ENCODE measurements around the gene CELF4.

CELF4 gene

DNA sequence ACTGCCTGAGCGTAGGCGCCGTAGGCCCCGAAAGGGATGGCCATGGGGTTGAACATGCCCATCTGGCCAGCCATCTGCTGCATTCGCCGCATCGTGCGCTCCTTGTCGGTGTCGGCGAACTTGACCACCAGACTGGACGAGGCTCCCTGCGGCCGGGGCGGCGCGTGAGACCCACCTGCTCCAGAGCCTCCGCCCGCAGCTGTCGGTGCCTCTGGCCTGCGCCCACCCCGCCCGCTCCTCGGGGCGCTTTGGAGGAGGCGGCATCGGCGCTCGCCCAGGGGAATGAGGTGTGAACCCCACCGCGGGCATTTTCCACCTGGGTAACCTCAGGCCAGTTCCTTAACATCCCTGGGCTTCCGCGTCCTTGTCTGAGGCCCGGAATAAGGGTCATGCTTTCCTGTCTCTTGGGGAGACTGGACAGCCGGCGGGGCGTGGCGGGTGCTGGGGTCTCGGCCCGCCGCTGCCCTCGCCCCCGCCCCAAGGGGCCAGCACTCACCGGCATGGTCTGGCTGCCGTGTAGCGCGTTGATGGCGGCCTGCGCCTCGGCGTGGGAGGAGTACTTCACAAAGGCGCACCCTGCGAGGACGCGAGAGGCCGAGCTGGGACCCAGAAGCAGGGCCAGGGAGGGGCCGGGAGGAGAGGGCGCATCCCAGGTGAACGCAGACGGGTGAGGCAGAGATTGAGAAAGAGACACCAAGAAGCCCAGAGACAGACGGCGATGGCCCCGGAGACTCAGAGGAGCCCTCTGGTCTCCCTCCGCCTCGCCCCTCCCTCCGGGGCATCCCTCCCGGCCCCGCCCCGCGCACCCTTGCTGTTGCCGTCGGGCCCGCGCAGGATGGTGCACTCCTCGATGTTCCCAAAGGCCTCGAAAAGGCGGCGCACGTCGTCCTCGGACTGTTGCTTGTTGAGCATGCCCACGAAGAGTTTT is 291.0 kb downstream of the CELF4 start:
- DNase-seq, result no peak

GRCh38 chr18:37272841-37273240 is 292.8 kb downstream of the CELF4 start:
- no peak for DNase-seq

- DNase-seq, result no peak
Measured at GRCh38 chr18:37272226-37272625, 293.4 kb downstream of the CELF4 start.

- no peak for DNase-seq
Measured at GRCh38 chr18:37270666-37271052, 294.9 kb downstream of the CELF4 start.

DNA sequence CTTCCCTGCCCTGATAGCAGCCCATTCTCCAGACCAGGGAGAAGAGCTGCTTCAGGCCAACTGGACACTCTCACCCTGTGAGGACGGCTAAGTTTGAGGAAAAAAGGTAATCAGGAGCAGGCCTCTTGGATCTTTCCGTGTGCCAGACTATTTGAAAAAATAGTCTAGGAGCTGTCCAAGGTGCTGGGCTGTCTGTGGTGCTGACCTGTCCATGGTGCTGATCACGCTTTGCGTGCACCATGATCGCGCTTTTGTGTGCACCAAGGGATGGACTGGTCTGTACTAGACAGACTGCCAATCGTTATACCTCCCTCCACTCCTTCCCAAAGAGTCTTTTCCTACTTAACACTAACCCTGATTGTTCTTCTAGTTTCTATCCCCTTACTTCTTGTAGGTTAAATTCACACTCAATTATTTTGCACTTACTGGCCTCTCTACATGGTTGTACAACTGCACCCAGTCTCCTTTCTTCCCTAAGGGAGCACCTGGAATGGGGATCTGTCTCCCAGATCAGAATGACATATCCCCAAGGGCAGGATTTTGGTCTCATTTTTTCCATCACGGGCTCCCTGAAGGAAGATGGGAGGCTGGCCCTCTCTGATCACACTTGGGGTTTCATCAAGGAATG is 295.4 kb downstream of the CELF4 start:
- DNase-seq, result peak; percentile 78

GRCh38 chr18:37266290-37266689 is 299.3 kb downstream of the CELF4 start:
- DNase-seq, result peak; percentile 80

- DNase-seq, result no peak
Measured at GRCh38 chr18:37265382-37265781, 300.2 kb downstream of the CELF4 start.

DNA sequence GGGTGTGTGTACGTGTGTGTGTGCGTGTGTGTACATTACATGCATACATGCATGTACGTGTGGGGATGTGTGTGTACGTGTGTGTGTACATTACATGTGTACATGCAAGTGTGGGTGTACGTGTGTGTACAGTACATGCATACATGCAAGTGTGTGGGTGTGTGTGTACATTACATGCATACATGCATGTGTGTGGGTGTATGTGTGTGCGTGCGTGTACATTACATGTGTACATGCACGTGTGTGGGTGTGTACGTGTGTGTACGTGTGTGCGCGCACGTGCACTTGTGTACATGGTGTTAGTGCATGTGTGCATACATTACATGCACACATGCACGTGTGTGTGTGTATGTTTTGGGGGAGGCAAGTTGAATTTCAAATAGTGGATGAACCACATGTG is 300.6 kb downstream of the CELF4 start:
- DNase-seq, result no peak

GRCh38 chr18:37261988-37262387 is 303.6 kb downstream of the CELF4 start:
- DNase-seq, result no peak

DNA sequence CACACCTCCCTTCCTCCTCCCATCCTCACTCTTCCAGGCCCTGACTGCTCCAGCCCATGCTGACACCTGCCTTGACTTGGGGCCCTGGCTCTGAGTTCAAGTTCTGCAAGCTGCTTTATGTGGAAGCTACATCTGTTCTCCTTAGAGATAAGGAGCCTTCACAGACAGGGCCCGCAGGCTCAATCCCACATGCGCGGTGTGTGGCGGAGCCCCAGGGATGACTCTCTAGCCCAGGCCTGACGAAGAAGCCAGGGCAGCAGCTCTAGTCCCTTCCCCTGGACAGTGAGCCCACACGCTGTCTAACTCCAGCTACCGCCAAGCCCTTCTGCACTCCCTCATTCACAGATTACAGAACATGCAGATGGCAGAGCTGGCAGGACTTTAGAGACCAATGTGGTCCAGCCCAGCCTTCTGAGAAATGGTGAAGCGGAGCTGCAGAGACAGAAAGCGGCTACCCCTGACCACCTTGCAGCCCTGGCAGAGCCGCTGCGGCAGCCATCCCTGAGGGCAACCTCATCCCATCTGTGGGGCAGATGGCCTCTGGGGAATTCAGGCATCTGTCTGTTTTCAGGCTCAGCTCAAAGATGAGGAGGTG is 304.3 kb downstream of the CELF4 start:
- no peak for DNase-seq

GRCh38 chr18:37260367-37261093 is 305.1 kb downstream of the CELF4 start:
- no peak for DNase-seq

DNA sequence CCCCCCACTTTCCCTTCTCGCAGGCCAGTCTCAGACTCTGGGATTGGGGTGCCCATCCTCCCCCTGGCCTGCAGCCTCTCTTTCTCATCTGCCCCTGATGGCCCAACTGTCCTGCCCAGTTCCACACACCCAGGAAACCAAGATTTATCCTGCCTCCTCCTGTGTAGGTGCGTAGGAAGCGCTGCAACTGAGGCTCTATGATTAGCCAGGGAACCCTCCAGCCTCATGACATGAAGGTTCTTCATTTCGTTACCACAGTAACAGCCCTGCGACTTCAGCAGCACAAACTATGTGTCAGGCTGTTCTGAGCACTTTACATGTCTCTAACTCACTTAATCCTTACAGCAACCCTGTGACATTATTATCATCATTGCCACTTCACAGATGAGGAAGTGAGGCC is 305.9 kb downstream of the CELF4 start:
- DNase-seq, result no peak

DNA sequence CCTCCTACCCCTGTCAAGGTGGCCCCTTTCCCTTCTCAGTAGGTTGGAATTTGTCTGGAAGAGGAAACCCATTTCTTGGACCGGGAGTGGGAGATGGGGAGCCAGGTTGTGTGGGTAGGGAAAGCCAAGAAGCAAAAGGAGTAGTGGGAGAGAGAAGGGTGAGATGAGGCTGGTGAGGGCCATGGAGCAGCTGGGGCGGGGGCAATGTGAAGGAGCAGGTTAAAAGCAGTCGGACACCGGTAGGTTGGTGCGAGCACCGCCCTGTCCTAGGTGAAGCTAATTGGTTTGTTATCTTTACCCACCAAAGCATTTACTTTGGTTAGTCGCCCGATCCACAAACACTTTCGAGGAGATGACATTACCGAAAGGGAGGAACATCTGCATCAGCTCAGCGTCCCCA is 306.8 kb downstream of the CELF4 start:
- no peak for DNase-seq

DNA sequence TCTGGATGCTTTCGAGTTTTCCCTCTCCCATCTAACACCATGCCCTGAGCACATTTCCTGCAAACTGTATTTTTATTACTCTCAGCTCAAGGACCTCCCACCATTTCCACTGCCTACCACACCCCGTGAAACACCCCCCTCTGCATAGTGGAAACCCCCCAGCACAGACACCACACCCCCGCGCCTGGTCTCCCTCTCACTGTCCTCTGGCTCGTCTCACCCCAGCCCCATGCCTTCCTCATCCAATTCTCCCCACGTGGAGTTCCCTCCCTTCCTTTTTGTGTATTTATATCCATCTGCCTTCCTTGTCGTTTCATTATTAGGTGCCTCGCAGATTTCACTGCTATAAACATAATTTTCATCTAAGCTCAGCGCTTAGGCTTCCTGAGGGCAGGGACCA is 307.5 kb downstream of the CELF4 start:
- DNase-seq, result no peak

- no peak for DNase-seq
Measured at GRCh38 chr18:37254973-37255372, 310.6 kb downstream of the CELF4 start.

DNA sequence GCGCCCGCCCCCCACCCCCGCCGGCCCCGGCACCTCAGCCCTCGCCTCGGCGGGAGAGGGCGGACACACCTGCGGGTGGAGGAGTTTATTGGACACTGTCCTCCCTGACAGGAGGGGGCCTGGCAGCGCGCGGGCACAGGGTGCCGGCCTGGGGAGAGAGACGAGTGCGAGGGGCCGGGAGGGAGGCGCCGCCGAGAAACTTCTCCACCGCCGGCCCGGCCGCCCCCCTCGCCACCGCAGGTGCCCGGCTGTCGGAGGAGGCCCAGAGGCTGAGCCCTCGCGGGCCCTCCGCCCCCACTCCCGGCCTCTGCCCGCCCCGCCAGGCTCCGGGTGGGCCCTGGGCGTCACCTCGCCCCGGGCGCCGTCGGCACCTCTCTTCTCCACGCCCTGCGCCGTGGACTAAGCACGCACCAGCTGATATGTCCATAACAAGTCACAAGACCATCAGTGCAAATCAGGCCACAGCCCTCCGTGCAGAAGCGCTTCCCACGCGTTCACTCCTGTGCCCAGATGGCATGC is 311.3 kb downstream of the CELF4 start:
- DNase-seq, result no peak

DNA sequence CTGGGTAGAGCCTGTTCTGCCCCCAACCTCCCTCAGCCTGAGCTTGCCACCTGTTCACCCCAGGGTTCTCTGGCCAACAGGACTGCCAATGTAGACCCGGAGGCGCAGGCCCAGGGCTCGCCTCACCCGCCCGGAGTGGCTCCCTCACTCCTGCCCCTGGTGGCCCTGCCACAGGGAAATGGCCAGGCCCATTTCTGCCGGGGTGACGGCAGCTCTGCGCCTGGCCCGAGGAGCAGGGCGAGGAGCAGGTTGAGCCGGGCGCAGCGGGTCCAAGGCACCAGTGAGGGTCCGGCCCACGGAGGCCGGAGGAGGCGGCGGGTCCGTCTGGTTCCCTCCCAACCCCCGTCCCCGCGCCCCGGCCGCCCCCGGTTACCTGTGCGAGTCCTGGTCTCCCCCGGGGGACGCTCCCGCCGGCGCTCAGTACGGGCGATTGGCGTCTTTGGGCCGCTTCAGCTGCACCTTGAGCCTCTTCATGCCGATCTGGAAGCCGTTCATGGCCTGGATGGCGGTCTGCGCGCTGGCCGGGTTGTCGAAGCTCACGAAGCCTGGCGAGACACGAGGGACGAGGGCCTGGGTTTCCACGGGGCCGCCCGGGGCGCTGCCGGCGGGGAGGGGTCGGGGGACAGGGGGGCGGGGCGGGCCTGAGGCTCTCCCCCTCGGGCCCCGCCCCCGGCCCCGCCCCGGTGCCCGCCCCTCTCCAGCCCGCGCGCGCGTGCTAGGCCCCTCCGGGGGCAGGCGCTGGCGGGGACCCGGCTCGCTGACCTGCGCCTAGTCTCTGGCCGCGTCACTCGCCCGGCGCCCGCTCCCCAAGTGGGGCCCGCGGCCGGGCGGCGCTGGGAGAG is 312.0 kb downstream of the CELF4 start:
- peak; percentile 75 for DNase-seq

- no peak for DNase-seq
Measured at GRCh38 chr18:37252854-37253393, 312.7 kb downstream of the CELF4 start.

GRCh38 chr18:37252342-37252741 is 313.3 kb downstream of the CELF4 start:
- no peak for DNase-seq

DNA sequence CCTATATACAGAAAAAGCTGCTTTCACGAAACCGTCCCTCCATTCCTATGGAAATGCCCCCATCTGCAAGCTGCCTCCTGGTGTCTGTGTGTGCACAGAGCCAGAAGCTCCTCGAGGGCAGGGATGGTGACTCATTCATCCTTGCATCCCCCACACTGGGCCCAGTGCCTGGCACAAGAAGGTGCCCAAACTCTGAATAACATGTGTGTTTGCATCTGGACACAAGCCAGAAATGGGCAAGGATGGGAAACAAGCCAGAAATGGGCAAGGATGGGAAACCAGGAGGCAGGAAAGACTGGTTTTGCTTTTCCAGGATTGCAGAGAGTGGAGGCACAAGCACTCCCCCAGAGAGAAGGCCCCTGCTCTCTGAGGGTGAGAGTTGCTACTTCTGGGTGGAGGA is 313.9 kb downstream of the CELF4 start:
- DNase-seq, result no peak

DNA sequence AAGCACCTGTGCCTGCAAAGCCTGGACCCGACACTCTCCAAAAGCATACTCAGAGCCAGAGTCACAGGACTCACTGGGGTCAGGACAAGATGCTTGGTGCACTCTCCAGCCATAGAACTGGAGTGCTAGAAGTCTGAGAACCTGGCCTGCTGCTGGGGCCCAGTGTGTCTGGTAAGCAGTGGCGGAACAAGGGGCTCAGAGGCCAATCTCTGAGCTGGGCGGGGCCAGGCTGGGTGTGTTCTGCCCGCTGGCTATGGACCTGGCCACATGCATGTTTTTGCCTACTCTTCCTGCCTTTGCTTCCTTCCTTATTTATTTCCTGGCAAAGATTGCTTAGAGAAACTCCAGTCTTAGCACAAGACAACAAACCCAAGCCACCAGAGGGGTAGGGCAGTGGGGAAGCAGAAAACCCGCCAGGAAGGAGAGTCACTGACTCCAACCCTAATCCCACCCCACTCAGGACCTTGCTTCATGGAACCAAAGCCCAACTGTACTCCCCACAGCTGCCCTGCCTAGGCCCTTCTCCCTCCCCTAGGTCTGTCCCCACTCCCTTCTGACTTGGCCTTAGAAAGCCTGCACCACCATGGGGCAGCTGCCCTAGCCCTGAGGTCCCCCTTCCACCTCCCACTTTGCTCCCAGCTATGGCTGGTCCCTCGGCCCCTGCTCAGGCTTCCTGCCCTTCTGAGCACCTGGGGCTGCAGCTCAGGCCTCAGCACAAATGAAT is 315.5 kb downstream of the CELF4 start:
- no peak for DNase-seq

All from islet precursor cell (in vitro differentiated cells).